ENCODE data around the gene EXOC1. TPM values are rescaled to one million over a fixed set of nuclear protein-coding genes. Genes with fewer than 3 reads are reported as not detected.

EXOC1 gene
- polyA plus RNA-seq, 1 experiment: 11.6 TPM

DNA sequence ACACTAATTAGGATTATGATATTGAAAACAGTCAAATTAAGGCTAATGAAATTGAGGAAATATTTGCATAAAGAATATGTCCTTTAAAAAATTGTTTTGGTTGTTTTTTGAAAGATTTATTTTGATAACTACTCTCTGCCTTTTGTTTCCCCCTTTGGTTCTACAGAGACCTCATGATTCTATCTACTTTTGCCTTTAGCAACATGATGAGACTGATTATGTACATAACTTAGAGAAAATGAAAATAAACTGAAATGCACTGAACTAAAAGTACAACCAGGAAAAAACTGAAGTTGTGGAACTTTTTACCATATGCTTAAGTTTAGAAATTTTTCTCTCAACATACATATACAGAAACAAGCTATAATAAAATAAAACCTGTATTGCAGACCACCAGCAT lies 21.4 kb downstream of the EXOC1 start:
- peaks cover 3% of the 10 kb centered on the region; the same call in 1 of the 2 replicates for H3K36me3 ChIP-seq (ENCODE audit: control insufficient read depth, insufficient read depth, low read length)
- no peak for TF ChIP-seq CTCF (IDR thresholded peaks at IDR 0.05; ENCODE audit: insufficient read depth, low read depth, low read length)
- CTCF ChIA-PET: interaction anchor here (0.7 kb wide), 1 partner anchor 230 kb away, joined by 3 read pairs; no protein-coding TSS in a partner anchor
- no peak overlapping the region for H3K4me3 ChIP-seq (ENCODE audit: low read depth, low read length)
- no peak for DNase-seq (ENCODE audit: low read depth)
- no peaks in the 10 kb centered on the region for H3K27me3 ChIP-seq (ENCODE audit: control insufficient read depth, insufficient read depth, low read length)
- POLR2A ChIA-PET: no interaction called here

GRCh38 chr4:55876387-55876786 lies 22.9 kb downstream of the EXOC1 start:
- DNase-seq (ENCODE audit: low read depth): no peak
- Histone ChIP-seq H3K27me3 (ENCODE audit: control insufficient read depth, insufficient read depth, low read length) (no peaks in the 10 kb centered on the region), H3K36me3 (ENCODE audit: control insufficient read depth, insufficient read depth, low read length) (peaks cover 6% of the 10 kb centered on the region; the same call in 1 of the 2 replicates), H3K4me3 (ENCODE audit: low read depth, low read length) (no peak overlapping the region)
- ChIA-PET POLR2A (no interaction called here), CTCF (interaction anchor here (0.6 kb wide), 1 partner anchor 129 kb away, joined by 3 read pairs; no protein-coding TSS in a partner anchor)
- TF ChIP-seq CTCF (IDR thresholded peaks at IDR 0.05; ENCODE audit: insufficient read depth, low read depth, low read length): no peak

DNA sequence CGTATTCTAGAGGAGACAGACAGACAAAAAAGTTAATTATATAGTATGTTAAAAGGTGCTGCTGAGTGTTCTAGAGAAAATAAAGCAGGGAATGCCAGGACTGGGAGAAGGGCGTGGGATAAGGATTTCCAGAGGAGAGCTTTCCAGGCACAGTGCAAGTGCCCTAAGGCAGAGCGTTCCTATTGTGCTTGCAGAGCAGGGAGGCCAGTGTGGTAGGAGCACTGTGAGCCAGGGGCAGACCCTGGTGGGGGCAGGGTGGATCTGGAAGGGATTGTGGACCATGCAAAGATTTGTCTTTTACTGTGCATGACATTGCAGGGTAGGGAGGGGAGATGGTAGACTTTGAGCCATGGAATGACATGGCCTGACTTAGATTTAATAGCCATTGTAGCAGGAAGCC lies 25.8 kb downstream of the EXOC1 start:
- Histone ChIP-seq H3K4me3 (ENCODE audit: low read depth, low read length) (no peak overlapping the region), H3K36me3 (ENCODE audit: control insufficient read depth, insufficient read depth, low read length) (peaks cover 8% of the 10 kb centered on the region; the same call in 1 of the 2 replicates), H3K27me3 (ENCODE audit: control insufficient read depth, insufficient read depth, low read length) (no peaks in the 10 kb centered on the region)
- POLR2A ChIA-PET: interaction anchor here (0.6 kb wide), 1 partner anchor 10 kb away, joined by 6 read pairs; no protein-coding TSS in a partner anchor
- no peak for DNase-seq (ENCODE audit: low read depth)
- CTCF ChIA-PET: interaction anchor here (2.0 kb wide), 1 partner anchor 70 kb away, joined by 9 read pairs; the partner anchor contains the start of gene CEP135
- no peak for TF ChIP-seq CTCF (IDR thresholded peaks at IDR 0.05; ENCODE audit: insufficient read depth, low read depth, low read length)

GRCh38 chr4:55880652-55881280 lies 27.3 kb downstream of the EXOC1 start:
- POLR2A ChIA-PET: no interaction called here
- Histone ChIP-seq H3K36me3 (ENCODE audit: control insufficient read depth, insufficient read depth, low read length) (peaks cover 8% of the 10 kb centered on the region; the same call in 1 of the 2 replicates), H3K27me3 (ENCODE audit: control insufficient read depth, insufficient read depth, low read length) (no peaks in the 10 kb centered on the region), H3K4me3 (ENCODE audit: low read depth, low read length) (no peak overlapping the region)
- no peak for DNase-seq (ENCODE audit: low read depth)
- CTCF ChIA-PET: interaction anchor here (0.6 to 2.0 kb wide), 3 partner anchors 14 to 68 kb away, joined by 3 to 9 read pairs (median 6); partner anchors contain the start of gene CEP135
- TF ChIP-seq CTCF (IDR thresholded peaks at IDR 0.05; ENCODE audit: insufficient read depth, low read depth, low read length): no peak

- peaks cover 7% of the 10 kb centered on the region; the same call in 1 of the 2 replicates for H3K36me3 ChIP-seq (ENCODE audit: control insufficient read depth, insufficient read depth, low read length)
- CTCF ChIA-PET: interaction anchor here (0.5 to 0.6 kb wide), 2 partner anchors 15 to 1302 kb away, joined by 3 read pairs; no protein-coding TSS in a partner anchor
Observed at GRCh38 chr4:55884093-55884850, 30.8 kb downstream of the EXOC1 start.

More at GRCh38 chr4:55884093-55884850, 30.8 kb downstream of the EXOC1 start:
- POLR2A ChIA-PET: no interaction called here
- no peak for TF ChIP-seq CTCF (IDR thresholded peaks at IDR 0.05; ENCODE audit: insufficient read depth, low read depth, low read length)
- no peak for DNase-seq (ENCODE audit: low read depth)
- H3K4me3 ChIP-seq (ENCODE audit: low read depth, low read length): no peak overlapping the region
- no peaks in the 10 kb centered on the region for H3K27me3 ChIP-seq (ENCODE audit: control insufficient read depth, insufficient read depth, low read length)

All from BJ (cell line).